Measurements from ENCODE around the gene FOXK1. TPM values are rescaled to one million over a fixed set of nuclear protein-coding genes. Genes with fewer than 3 reads are reported as not detected.

Gene FOXK1
- total and polyA plus RNA-seq, 2 experiments from 2014 or later, result 2.3 to 12.7 TPM

DNA sequence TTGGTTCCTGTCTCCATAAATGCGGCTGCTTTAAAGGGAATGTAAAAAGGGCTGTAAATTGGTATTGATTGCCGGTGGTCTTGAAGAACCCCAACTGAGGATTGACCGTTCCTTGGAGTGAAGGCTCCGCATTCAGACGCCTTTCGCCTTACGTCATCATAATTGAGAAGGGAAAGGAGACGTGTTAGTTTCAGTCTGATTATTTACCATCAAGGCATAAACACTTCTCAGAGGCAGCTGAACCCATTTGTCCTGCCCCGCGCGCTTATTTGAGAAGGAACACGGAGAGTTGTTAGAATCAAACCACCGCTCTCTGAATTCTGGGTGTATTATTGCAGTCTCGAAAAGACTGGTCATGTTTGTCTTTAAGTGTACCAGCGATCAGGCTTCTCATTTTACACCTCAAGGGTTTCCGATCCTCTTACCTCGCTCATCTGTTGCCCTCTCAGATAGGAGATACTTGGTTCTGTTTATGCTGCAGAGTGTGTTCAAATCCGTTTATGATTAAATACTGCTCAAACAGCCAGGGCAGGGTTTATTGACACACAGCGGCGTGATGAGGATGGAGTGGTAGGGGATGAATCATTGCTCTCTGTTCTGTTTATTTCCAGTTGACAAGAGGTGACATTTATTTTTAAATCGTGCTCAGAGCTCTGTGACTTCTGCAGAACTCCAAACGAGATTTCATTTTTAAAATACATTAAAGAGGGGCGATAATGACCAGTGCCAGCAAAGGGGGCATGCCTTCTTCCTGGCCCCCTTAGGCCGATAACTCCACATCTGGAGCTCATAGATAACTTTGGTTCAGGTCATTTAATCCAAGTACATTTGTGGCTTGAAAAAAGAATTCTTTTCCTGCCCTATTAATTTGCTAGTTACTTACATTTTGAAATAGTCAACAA is 30.4 kb downstream of the FOXK1 start (continued):
- TF ChIP-seq ZNF462 (CRISPR knock-in tag; IDR thresholded peaks at IDR 0.05) (no peak), ETS1 (IDR thresholded peaks at IDR 0.05) (no peak), ZNF114 (CRISPR knock-in tag; IDR thresholded peaks at IDR 0.05) (no peak), JUNB (IDR thresholded peaks at IDR 0.05; ENCODE audit: unreplicated experiment) (no peak), STAT1 (IDR thresholded peaks at IDR 0.05; ENCODE audit: unreplicated experiment) (no peak)

GRCh38 chr7:4713183-4713784 is 31.2 kb downstream of the FOXK1 start:
- Histone ChIP-seq H3F3A (replicated peaks; ENCODE audit: low read depth) (no peaks in the 10 kb centered on the region), H3K79me2 (replicated peaks; ENCODE audit: insufficient read depth) (peaks cover 31% of the 10 kb centered on the region), H3K36me3 (ENCODE audit: insufficient read depth) (no peaks in the 10 kb centered on the region), H3K27ac (ENCODE audit: low read depth) (no peak overlapping the region), H2AFZ (no peak overlapping the region), H3K27me3 (ENCODE audit: insufficient read depth) (peaks cover 46% of the 10 kb centered on the region), H3K4me3 (no peak overlapping the region), H4K20me1 (replicated peaks; ENCODE audit: insufficient read depth) (peaks cover 82% of the 10 kb centered on the region), H3K4me2 (no peak overlapping the region), H3K4me1 (ENCODE audit: insufficient read depth) (peaks cover 8% of the 10 kb centered on the region; the same call in 1 of the 2 replicates), H3K9me2 (ENCODE audit: insufficient read depth) (no peaks in the 10 kb centered on the region)
- Mint-ChIP-seq H3K27ac (no peak overlapping the region), H3K27me3 (ENCODE audit: insufficient read depth, low read depth, poor library complexity) (peaks cover 73% of the 10 kb centered on the region), H3K36me3 (ENCODE audit: low read depth) (peaks cover 10% of the 10 kb centered on the region; the same call in 2 of the 3 replicates), H3K4me1 (peaks cover 15% of the 10 kb centered on the region), H3K4me3 (no peak overlapping the region), H3K9me3 (peaks cover 15% of the 10 kb centered on the region; the same call in 2 of the 3 replicates)
- peak; percentile 58 for DNase-seq (ENCODE audit: low spot score)
- peak; percentile 33 for ATAC-seq
- TF ChIP-seq EZH2phosphoT487 (IDR thresholded peaks at IDR 0.05; ENCODE audit: unreplicated experiment) (no peak), ETS1 (IDR thresholded peaks at IDR 0.05) (no peak)
